PC-3 (cell line): ENCODE results near the gene GPR6.

Source experiments
- EZH2 ChIP-seq: fragments of 300-600 bp; sonication (generic); IDR thresholded peaks from one replicate; pipeline ENCODE4 v1.6.1; 2017; ENCODE audit warnings: antibody characterized with exemption, mild to moderate bottlenecking, low read length; ENCODE audit not compliant: unreplicated experiment
- EZH2phosphoT487 ChIP-seq: fragments of 300-600 bp; sonication (generic); IDR thresholded peaks from 2 replicates; pipeline ENCODE4 v1.6.1; 2018; ENCODE audit warnings: mild to moderate bottlenecking, antibody characterized with exemption, low read length, borderline replicate concordance
- TF ChIP-seq, protein P1 (sequence below): fragments of 300-600 bp; sonication (generic); conservative IDR thresholded peaks from 2 replicates; pipeline ENCODE4 v1.5.1; 2017; ENCODE audit warnings: antibody characterized with exemption, low read depth, mild to moderate bottlenecking, low read length

DNA sequence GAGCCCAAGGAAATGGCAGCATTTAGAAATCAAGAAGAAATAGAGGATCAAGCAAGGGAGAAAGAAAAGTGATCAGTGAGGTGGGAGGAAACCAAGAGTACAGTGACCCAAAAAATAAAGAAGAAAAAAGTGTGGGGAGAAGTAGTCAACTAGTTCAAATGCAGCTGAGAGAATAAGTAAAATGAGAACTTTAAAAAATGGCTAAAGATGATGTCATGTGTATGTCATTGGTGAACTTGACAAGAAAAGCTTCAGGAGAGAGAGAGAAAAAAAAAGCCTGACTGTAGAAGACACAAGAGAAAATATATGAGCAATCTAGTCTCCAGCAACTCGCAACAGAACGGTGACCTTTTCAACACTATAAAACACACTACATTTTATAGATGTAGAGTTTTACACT is 6.3 kb downstream of the GPR6 start:
- TF ChIP-seq EZH2: no peak
- TF ChIP-seq, protein P1, sequence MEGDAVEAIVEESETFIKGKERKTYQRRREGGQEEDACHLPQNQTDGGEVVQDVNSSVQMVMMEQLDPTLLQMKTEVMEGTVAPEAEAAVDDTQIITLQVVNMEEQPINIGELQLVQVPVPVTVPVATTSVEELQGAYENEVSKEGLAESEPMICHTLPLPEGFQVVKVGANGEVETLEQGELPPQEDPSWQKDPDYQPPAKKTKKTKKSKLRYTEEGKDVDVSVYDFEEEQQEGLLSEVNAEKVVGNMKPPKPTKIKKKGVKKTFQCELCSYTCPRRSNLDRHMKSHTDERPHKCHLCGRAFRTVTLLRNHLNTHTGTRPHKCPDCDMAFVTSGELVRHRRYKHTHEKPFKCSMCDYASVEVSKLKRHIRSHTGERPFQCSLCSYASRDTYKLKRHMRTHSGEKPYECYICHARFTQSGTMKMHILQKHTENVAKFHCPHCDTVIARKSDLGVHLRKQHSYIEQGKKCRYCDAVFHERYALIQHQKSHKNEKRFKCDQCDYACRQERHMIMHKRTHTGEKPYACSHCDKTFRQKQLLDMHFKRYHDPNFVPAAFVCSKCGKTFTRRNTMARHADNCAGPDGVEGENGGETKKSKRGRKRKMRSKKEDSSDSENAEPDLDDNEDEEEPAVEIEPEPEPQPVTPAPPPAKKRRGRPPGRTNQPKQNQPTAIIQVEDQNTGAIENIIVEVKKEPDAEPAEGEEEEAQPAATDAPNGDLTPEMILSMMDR: no peak
- TF ChIP-seq EZH2phosphoT487: no peak
